ENCODE results near the gene HCCS.
A peak's percentile ranks its signal among the peaks of the same experiment; 100 is the strongest.

Gene HCCS

DNA sequence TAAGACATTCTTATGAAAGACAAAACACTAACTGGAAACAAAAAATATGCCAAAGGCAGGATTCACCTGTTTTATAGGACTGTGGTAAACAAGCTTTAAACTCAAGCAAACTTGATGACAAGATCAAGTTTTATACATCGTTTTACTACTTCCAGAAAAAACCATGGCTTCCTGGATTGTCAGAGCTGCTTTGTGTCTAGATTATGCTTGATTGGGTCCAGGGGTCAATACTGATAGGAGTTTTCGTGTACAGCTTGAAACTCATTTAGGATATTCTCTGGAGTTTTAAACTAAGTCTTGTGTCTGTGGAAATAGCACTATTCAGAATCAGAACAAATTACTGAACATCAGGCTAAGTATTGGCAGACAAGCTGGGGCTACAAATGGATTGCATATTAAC, 13.0 kb downstream of the HCCS start:
- no peak for DNase-seq

DNA sequence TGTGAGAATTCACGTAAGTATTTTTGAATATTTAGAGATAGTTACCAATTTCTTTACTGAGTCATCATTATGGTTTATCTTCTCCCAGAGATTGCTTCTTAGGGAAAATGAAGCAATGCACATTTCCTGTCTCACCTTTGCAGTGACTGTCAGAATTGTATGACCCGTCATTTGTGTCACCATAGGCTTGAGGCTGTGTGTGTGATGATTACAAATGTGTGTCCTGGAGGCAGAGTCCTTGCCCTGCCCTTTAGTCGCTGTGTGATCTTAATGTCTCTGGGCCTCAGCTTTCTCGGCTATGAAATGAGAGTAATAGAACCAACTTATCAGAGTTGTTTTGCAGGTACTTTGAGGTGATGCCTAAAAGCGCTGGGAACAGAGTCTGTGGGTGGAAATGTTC, 13.9 kb downstream of the HCCS start:
- DNase-seq = no peak

DNA sequence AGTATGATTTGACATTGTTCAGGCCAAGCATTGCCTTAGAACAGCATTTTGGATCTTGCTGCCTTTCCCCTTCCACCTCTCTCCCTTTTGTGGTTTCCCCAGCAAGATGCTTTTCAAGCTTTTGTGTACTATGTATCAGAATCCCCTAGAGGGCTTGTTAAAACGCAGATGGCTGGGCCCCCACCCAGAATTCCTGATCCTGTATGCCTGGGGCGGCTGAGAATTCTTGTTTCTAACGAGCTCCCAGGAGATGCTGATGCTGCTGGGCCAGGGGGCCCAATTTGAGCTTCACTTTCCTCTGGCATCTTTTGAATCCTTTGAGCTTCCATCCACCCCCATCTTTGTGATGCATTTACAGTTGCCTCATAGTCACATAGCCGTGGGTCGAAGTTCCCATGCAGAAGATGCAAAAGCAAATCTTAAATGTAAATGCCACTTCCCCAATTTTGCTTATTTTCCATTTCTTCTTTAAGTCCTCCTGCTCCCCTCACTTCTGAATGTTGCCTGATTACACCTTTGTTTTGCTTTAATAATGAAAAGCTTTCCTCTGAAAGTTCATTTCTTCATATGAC, 18.5 kb downstream of the HCCS start:
- DNase-seq = no peak

DNA sequence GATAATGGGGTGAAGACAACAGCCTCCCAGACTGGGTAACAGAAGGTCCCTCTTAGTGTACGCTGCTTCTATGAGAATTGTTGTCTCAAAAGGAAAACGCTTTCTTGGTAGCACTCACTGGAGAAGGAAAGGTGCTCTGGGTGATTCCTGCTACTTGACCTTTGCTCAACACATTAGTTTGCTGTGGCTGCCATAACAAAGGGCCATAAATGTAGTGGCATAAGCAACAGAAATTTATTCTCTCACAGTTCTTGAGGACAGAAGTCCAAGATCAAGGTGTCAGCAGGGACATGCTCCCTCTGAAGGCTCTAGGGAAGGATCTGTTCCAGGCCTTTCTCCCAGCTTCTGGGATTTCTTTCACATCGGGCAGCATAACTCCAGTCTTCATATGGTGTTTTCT, 19.0 kb downstream of the HCCS start:
- DNase-seq = no peak

DNA sequence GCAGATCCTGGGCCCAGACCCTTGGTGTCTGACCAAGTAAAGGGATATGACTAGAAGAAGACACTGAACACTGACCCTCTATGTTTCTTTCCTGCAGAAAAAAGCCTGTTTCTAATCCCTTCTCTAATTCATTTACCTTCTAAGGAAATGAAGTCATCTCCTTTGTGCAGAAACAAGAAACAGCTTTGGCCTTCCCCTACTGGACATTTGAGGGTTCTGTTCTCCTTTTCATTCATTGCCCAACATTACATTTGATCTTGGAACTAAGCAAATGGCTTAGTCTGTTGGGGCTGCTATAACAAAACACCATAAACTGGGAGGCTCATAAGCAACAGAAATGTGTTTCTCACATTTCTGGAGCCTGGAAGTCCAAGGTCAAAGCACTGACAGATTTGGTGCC, 20.0 kb downstream of the HCCS start:
- no peak for DNase-seq

DNA sequence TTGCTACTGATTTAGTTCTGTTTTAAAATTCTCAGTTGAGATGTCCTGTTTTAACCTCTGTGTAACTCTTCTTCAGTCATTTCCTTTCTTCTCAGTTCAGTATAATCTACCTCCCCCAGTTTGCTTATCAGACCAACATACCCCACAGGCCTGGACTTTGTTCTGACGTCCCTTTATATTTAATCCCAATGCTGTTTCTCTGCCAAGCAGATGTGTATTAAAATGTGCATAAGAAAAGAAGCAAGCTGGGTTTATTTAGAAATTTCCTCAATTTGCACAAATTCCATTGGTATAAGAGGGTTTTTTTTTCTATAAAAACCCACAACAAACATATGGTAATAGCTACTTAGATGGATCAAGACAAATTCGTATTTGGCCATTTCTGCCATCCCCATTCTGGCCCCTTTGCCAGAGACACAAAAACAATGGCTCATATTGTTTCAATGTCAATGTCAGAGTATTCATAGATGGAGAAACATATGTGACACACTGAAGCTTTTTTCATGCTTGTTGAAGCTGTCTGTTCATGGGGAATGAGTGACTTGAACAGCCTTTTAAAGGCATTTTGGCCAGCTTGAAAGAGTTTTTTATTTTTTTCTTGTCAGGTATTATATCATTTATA, 24.5 kb downstream of the HCCS start:
- DNase-seq = no peak

DNA sequence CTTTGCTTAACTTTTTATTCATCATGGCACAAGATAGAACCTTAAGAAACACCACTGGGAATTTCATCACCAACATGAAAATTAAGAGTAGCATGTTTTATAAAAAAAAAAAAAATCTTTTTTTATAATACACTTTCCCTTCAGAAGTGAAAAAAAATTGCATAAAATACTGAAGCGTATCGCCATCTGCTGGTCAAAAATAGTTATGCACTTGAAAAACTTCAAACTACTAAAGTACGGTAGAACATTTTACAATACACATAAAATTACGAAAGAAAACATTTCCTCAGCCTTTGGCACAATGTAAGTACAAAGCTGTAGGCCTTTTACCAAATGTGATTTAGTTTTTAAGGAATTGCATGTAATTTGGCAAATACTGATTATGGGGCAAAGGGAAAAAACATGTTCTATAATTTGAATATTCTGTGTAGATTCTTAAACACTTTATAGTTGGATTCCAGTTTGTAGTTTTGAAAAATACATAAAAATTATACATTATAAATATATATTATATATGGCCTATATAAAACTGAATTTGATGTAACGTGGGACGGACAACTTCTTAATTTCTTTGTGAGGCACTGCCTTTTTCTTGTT, 26.5 kb downstream of the HCCS start:
- DNase-seq = no peak

DNA sequence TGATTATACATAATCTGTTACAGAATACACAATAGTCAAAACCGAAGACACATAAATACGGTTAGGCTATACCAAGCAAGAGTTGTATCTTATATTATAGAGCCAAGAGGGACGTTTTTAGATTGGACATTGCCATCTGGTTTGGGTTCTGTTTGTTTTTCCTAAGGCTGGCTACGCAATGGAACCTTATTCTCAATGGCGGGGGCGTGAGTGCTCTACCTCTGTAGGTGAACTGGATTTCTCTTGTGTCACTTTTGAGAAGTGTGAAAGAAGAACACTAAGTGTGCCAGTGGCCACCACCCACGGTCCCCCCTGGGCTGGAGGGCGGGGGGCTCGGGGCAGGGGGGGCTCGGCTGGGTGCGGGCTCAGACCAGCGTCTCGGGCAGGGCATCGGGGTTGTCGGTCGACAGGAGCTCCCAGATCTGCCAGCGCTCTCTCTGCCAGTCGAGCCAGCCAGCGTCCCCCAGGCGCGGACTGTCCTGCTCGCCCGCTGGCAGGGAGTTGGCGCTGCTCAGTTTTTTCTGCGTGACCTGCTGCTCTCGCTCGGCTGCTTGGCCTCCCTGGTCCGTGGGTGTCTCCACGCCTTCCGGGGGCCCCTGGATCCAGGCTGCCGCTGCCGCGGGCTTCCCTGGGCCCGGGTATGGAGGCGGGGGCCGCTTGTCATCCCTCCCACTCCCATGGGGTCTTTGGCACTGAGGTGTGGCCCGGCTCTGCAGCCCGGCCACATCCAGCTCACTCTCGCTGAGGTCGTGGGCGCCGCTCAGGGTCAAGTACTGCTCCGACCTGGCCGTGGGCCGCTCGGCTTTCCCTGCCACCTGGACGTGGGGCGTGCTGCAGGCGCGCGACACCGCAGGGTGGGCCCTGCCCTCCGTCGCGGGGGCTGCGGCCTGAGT, 27.6 kb downstream of the HCCS start:
- no peak for DNase-seq

DNA sequence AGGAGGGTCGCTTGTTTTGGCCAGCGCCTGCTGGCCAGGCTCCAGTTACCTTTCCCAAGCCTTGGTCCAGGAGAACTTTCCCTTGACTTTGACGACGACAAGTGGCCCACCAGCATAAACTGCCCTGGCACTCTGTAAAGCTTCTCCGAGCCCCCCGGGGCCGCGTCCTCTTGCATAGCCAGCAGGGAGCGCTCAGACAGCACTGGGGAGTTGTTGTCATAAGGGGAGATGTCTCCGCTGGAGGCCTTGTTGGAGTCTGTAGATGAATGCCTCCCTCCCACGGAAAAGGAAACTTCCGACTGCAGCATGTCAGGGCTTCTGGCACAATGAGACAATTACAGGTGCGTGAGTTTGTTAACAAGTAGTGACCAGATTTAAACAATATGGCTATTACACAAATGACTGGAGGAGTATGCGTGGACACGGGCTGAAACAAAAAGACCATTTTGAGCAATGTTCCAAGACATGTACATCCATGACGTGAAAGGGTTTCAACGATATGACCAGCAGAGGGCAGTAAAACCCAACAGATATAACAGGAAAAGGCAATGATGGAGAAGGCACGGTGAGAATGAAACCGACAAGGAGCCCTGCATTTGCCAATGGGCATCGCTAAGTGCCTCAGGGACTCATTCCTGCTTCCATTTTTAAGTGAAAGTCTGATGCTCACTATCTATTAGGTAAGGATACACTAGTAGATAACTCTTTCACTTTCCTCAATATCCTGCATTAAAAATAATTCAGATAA, 33.0 kb downstream of the HCCS start:
- peak; percentile 43 for DNase-seq

DNA sequence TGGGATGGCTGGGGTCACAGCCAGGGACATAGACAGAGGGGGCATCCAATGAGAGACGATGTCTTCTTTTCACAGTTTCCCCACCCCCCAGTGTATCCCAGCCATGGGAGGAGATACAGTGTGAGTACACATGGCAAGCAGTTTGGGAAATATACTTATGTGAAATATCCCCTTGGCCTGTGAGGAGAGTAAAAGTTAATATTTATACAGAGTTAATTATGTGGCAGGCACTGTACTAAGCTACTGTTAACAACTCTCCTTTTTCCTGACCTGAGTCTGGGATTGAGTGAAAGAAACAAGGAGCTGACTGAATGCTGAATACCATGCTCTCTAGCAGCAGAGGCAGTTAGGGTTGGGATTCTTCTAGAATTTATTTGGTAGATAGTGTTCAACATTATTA, 35.3 kb downstream of the HCCS start:
- no peak for DNase-seq

DNA sequence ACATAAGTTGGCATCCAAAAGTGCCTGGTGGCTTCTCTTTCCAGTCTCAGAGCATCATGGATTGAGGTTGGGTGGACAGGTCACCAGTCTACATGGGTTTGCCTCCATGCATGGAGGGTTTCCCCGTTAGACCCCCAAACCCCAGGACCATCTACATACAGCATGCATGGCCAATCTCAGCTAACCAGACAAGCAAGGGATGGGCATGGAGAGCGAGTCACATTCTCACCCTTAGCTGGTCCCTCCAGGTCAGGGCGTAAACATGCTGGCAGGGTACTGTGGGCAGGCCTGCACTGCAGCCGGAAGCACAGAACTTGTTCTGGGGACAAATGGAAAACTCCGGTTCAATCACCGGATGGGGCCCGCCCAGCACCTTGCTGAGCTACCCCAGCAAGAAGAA, 37.3 kb downstream of the HCCS start:
- DNase-seq = no peak

DNA sequence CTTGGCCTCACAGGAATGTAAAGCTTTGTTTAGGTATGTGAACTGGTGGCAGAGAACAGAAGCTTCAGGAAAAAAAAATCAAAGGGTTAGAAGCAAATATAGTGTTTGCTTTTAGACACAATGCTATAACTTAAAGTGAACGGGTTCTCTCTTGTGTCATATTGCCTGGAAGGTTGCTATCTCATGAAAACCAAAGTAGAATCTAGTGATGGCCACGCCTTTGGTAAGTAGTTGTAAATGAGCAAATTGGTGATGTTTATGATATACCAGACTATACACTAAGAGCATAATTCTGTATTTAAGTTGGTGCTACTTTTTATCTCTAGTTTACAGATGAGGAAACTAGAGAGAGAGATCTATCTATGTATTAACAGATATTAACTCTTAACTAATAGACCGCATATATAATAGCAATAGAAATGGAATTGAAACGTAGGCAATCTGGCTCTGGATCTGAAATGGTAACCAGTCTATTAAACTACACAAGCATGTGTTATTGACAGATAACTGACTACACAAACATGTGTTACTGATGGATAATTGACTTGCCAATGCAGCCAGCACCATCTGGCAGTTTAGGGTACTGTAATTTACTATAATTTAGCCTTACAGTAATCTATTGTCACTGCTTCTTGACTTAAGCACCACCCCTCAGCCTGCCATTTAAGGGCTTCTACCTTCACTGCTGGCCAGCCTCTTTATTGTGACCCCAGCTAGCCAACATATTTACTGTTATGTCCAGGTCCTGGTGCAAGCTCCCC, 40.8 kb downstream of the HCCS start:
- DNase-seq = no peak

DNA sequence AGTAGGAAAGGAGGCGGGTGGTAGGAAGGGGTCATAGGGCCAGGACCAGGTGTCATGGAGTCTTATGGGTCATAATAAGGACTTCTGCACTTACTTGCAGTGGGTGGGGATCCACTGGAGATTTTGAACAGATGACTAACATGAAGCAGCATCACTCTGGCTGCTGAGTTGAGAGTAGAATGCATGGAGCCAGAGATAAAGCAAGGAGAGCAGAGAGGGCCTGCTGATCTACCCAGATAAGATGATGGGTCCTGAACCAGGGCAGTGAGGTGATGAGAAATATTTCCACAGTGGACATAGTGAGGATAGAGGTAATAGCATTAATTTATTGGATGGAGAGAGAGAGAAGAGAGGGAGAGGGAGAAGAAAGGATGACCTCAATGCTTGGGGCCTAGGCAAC, 48.0 kb downstream of the HCCS start:
- DNase-seq = no peak

DNA sequence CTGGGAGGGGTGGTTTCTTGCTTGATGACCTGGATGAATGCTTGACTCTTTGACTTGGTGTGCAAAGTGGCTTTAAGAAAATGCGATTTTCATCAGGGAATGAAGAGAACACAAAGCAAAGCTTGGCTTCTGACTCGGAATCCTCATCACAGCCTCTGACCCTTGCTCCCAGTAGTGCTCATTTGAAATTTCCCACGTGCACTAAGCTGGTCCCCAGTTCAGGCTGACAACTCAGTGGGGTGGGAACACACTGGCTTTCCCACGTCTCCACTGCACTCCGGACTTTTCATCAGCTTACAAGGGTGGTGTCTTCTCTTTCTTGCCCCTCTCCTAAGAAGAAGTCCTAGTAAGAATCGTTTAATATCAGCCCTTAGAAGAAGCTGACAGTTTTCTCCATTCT, 53.3 kb downstream of the HCCS start:
- DNase-seq = no peak

DNA sequence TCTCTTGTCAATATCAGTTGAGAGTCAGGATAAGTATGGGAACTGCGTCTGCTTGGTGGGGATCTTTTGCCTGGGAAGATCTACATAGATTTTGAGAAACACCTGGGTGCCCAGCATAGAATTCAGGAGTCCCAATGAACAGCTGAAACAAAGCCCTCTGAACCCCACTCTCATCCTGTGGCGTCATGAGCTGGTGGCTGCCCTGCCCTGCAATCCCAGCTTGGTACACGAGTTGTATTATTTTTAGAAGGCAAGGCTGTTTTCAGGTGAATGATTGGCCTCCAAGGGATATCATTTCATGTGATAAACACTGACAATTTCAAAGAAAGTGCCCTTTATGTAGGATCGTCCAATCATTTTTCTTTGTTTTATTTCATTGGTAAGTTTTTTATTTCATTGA, 60.8 kb downstream of the HCCS start:
- DNase-seq = no peak

DNA sequence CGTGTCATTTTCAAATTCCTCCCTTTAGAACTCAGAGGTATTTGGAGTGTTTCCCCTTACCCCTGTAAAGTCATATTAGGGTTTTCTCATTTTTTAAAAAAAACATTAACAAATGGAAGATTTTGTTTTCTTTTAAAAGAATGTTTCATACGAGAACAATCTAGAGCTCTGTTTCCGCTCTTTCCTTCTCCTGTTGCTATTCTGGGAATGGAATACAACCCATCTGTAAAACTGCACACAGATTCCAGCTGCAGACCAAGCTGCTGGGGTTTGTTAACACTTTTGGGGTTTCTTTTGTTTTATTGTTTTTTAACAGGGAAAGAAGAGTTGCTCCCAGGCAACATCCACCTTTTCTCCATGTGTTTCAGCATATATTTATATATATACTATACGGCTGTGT, 61.3 kb downstream of the HCCS start:
- no peak for DNase-seq

Measured in NCI-H226 (cell line).